ENCODE results near the gene GALNT18.
"Not testable (repeated sequence)": the region's sequence is repeated elsewhere in the genome, so short reads cannot be mapped to it uniquely, and the experiment has no call there.

The GALNT18 gene

DNA sequence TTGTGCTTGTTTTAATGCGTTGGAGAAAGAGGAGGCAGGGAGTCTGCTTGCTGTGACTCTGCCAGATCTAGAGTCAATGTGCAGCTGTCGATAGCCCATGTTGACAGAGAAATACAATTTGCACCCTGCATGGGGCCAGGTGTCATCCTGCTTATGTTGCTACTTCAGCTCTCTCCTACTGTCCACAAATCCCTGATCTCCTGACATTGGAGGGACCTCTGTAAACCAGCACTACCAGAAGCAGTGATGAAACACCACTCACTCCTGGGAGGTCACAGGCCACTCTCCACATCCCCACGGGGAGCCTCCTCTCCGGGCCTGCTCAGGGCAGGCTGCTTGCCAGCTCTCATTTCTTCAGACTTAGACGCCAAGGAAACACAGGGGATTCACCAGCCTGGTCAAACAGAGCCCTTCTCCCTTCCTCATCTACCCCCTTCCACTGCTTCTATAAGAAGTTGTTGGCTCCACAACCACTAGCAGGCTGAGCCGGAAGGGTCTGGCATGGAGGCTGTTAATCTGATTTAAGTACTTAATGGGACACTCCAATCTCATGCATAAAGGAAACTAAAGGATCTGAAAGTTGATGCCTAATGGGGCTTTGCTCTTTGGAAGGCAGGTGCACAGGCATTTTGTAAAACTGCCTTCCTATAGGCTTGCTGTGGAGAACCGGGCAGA is 238.8 kb downstream of the GALNT18 start:
- DNase-seq (ENCODE audit: low read depth), result no peak

DNA sequence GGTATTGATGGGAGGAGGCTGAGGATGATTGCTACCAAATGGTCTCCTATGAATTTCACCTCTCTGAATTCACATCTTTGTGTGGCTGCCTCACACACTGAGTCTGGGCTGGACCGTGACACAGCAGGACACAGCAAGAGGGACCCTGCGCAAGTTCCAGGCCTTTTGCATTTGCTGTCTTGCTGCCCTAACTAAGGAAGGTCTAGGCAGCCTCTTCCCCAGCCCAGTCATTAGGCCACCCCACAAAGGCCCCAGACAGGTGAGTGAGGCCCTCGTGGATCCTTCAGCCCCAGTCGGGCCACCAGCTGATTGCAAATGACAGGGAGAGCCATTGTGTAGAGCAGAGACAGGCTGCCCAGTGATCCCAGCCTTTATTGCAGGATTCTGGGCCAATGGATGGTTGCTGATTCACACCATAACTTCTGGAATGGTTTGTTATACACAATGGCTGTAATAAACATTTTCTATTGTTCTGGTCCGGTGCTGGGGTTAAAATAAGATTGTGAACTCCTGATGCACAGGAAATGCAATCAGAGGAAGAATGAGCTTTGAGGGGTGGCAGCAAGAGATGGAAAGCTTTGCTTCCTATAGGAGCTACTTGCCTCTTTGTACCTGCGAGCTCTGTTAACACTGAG is 240.2 kb downstream of the GALNT18 start:
- DNase-seq (ENCODE audit: low read depth), result no peak

DNA sequence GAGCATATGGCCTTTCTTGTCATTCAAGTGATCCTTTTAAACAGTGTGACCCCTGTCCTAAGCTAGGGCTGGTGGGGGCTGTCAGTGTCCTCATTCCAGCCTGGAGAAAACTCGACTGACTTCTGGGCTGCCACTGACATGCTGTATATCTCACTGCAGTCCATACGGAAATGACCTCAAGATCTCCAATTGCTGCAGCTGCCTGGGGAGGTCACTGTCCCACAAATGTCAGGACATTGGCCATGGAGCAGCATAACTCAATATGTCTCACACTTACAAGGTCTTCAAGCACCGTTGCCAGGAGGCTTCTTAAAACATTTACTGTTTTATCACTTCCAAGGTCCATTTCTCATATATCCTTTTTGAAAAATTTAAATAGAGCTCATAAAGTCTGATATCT is 240.9 kb downstream of the GALNT18 start:
- DNase-seq (ENCODE audit: low read depth), result no peak

DNA sequence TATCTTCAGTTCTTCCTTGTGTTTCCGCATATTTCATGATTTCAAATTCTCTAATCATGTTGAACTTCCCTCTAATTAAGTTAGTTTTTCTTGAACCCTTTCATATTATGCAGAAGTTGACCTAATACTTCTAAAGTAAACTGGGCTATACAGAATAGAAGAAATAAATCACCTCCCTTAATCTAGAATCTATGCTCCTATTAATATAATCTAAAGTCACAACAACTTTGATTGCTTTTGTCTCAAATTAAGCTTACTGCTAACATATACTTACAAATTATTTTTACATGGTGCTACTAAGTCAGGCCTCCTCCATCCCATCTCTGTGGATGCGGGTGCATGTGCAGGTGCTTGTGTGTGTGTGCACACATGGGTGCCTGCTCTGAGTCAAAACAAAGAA is 241.5 kb downstream of the GALNT18 start:
- no peak for DNase-seq (ENCODE audit: low read depth)

DNA sequence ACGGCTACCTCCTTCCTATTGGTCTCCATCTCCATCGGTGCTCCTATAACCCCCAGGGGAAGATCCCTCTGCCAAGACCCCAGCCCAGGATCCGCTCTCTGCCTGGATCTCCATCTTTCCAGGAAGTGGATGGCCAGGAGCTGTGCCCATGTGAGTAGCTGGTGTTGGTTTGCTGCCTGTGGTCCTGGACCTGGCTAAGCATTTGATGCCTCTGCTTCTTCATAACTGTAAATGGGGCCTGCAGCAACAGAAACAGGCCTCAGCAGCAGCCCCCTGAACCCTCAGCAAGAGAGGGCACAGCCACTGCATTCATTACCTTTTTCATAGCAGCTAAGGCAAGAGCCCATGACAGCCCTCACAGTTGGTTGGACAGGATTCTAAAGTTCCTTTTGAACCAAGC is 242.1 kb downstream of the GALNT18 start:
- DNase-seq (ENCODE audit: low read depth), result no peak

DNA sequence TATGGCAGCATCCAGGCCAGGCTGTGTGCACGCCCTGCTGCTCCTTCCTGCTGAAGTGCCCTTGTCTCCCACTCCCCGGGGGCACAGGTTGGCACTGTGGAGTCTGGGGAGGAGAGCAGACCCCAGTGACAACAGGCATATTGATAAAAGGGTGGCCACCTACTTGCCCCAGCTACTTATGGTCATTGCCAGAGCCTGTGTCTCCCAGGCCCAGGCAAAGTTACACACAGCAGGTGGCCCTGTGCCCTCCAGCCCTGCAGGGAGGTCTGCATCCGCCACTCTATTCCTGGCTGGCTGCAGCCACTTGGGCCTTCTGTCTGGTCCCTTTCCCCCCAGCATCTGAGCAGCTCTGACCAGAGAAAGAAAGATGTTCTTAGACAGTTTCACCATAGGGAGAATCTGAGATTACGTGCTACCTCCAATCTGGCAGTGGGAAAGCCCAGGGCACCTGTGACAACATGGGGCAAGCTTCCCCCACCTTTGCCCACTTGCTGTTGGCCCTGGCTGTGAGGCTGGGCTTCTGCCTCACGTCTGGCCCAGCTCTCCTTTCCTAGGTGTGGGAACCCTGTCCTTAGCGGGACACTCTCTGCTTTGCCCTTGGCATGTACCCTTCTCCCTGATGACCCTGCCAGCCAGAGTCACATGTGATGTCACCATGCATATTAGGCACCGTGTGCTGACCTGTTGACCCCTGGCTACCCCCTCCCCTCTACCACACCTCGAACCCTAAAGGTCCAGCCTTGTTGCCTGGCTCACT is 243.4 kb downstream of the GALNT18 start:
- no peak for DNase-seq (ENCODE audit: low read depth)

DNA sequence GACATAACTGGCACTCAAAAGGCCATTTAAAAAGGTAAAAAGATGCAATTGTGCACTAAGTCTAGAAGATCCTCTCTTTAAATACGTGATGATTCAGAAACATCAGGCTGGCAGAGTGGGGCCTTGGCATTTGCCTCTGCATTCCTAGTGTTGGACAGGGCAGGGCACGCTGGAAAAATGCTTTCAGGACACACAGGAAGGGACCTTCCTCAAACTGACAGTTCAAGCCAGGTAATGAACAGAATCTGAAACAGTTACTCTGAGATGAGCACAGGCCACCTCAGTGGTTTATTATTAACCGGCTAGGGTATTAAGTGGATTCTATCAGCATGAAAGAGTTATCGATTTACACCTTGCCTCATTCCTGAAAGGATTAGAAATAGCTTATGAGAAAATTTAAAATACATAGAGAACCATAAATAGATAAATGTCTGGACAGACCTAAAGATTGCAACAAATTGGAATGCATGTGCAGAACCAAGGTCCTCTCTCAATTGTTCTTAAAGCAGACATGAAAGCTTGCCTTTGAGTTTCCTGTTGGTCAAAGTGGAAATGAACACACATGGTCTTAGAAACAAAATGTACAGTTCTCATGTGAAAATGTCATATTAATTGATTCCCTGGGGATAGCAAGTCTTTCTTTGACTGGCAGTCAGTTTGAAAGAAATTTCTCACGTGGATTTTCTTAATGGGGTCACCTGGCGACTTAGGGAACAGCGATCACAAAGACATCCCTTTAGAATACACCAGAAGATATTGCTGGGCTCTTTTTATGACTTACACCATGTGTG is 247.3 kb downstream of the GALNT18 start:
- DNase-seq (ENCODE audit: low read depth), result no peak

DNA sequence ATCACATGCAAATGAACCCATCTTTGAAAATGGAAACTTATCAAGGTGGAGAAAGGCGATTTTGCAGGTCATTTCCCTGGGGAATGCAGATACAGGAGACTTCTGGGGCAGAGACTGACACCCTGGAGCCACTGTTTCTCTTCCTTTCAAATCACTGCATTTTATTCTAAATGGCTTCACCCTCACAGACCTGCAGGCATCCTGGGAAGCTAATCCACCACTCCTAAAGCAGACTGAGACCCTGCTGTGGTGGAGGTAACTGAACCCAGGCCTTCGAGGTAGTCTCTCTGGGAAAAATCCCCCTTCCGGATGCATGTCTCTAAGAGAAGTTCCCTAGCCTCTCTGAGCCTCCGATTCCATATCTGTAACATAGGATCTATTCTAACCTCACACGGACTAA is 247.9 kb downstream of the GALNT18 start:
- no peak for DNase-seq (ENCODE audit: low read depth)

DNA sequence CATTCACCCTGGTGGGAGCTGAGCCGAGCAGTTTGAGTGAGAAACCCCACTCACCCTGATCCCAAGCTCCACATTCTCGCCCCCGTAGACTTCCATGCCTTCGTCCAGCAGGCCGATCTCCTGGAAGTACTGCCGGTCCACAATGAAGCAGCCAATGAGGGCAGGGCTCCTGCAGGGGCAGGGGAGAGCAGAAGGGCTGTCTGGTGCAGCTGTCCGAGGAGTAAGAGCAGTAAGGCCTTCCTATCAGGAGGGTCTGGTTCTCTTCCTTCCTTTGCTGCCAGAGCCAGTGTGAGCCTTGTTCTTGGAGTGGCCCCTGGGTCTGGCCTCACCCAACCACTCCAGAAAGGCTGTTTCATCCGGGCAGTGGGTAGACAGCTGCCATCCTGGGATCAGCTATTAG is 249.3 kb downstream of the GALNT18 start:
- DNase-seq (ENCODE audit: low read depth), result no peak

DNA sequence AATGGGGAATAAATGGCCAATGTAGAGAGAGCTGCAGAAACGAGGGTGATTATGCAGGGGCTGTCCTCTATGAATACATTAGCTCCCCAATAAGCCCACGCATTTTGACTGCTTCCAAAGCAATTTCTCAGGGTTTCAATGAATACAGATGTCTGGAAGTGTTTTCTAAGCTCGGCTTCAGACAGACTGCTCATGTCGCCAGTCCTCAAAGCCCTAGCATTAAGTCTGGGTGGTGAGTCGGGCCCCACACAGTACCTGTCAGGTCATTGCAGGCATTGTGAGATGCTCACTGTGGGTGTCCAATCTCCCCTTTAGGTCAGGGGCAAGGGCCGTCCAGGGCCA is 250.9 kb downstream of the GALNT18 start:
- DNase-seq (ENCODE audit: low read depth), result no peak

DNA sequence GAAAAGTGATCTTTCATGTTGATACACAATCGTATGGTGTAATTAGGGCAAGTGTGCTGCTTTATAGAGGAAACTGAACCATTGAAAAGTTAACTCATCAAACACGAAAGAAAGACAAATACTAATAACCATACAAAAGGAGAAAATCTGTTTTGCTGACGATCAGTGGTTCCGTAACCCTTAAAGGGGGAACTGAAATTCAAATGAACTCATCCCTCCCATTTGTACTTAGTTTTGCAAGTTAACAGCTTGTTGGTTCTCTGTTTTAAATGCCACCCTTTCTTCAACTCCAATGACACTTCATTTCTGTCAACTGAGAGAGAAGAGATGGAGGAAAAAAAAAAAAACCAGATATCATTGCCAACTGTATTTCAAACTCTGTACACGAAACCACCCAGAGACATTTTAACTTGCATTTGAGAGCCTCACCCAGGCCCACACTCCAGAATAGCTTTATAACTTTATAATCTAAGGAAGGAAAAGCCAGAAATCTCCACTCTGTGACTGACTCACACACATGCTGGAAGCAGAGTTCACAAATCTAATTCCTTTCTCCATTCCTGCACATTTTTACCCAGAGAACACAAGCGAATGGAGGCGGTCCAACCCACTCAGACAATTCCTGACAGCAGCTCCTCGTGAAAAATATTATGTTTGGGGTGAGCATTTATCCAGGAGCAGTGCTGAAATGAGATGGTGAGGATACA is 251.4 kb downstream of the GALNT18 start:
- no peak for DNase-seq (ENCODE audit: low read depth)

DNA sequence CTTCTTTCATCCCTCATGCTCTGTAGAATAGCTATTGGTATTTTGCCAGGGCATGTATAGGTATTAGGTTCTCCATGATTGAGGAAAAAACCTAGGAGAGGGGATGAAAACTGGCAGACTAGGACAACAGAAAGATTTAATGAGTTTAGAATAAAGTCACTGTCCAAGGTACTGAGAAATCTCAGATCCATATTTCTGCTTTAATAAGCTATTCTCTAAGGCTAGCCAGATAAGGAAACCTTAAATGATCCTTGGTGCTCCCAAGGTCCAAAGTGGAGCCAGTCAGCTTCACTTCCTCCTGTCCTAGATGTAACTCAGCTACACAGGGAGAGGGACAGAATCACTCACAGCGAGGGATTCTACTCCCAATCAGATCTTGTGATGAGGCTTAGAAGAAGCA is 255.0 kb downstream of the GALNT18 start:
- no peak for DNase-seq (ENCODE audit: low read depth)

DNA sequence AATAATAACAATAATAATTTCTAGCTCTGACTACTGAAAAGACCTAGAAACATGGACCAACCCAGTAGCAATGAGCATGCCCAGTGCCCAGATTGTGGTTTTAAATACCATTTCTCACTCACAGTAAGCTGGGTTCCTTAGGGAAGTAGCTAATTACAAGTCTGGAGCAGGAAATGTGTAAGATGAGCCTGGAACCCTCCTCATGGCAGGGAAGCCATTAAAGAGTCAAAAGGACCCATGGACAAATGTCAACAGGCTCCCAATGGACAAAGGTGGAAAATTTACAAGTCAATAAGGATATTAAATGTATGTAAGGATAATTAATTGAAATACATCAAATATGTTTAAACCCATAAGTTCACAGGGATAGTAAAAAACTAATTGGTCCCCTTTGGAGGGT is 258.1 kb downstream of the GALNT18 start:
- DNase-seq (ENCODE audit: low read depth), result no peak

DNA sequence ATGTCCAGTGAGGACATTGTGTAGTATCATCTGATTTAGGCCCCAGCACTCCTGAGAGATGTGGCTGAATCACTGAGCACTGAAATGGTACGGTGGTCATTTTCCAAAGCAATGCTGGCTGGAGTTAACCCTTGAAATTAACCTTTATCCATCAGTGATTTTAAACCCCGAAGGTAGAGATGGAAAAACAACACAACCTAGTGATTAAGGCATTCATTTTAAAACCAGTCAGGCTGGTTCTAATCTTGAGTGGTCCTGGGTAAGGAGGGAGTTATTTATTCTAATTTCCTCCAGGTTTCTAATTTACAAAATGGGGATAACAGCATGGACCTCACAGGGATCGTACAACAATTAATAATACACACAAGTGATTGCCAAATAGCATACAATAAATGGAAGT is 262.2 kb downstream of the GALNT18 start:
- DNase-seq (ENCODE audit: low read depth), result no peak

DNA sequence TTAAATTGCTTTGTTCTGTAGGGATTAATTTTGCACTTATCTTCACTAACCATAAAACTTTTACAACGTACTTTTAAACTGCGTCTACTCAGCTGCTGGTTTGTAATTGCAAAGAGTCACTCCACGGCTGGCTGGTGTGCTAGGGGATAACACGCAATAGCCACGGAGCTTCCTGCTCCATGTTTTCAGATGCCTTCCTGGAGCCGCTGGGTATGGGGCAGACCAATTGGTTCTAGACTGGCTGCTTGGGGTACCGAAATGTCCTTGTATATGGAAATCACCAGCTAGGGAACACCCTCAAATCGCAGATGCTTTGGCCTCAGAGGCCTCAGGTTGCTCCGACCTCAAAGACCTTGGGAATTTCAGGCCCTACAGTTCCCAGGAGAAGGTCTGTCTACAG is 265.0 kb downstream of the GALNT18 start:
- no peak for DNase-seq (ENCODE audit: low read depth)

DNA sequence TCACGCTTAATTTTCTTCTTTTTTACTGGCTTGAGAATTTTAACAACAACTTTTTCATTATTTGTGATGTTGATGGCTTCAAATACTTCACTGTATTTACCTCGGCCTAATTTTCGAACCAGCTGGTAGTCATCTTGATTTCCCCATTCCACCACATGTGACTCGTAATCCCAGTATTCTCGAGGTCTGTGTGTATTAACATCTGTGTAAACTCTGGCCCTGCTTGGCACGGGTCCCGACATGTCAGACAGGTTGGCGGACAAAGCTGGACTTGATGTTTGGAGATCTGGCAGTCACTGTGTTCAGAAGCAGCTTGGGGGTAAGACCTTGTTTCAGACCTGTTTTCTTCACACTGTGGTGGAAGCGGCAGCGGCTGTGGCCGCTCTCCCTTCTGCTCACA is 268.9 kb downstream of the GALNT18 start, which contains the start of gene CSNK2A3:
CSNK2A3 (minus strand) TSS at position 373 of the 400 bp plus-strand sequence; CDS start at position 242, 131 bp downstream.
- not testable (repeated sequence) for DNase-seq (ENCODE audit: low read depth)

DNA sequence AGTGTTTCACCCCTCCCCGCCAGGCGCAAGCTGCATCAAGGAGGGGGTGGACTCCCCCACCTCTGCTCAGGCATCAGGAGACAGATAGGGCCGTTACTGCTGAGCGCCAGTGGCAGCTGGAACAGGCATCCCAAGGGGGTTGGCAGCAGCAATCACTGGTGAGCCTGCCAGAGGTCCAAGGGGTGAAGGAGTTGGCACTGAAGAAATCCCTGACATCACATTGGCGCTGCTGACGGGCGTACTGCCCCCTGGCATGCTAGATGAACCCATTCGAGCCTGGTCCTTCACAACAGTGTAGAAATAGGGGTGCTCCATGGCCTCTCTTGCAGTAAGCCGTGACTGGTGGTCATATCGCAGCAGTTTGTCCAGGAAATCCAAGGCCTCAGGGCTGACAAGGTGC is 270.0 kb downstream of the GALNT18 start:
- DNase-seq (ENCODE audit: low read depth), result not testable (repeated sequence)

DNA sequence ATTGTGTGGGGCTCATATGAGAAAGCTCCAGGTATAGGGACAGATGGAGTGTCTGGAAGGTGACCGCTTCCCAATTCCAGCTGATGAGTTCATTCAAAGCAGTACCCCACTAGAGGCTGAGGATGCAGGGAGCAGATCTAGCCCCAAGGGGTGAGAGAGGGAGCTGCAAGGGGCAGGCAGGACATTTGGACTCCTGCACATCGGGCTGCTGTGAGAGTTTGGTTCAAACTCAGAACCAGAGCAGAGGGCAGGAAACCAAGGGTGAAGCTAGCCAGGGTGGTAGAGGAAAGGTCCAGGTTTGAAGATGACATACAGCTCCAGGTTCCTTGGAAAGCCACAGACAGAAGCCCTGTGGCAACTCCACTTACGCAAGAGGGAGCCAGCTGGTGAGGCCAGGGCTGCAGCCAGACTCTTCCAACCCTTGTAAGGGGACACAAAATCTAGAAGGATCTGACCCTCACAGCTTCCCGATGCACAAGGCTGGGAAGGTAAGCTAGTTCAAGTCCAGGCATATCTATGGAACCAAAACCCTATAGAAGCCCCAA is 270.7 kb downstream of the GALNT18 start:
- DNase-seq (ENCODE audit: low read depth), result no peak

DNA sequence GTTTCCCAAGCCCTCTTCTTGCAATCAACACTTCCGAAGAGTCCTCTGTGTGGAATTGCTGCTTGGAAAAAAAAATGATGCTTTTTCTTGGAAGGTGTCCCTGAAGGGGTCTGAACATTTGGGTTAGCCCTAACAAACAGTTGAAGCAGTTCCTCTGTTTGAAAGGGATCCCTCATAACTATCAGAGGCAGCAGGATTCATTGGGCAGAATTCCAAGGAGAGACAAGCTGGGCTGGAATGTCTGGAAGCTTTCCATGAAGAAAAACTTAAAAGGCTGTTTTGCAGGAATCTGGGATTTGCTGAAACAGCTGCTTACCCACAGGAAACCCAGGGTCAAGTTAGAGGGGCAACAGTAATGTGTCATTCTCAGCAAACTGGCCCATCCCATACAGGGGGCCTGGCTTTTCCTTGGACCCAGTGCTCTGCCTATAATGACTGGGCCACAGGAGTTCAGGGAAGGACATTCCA is 271.9 kb downstream of the GALNT18 start:
- peak; percentile 89 for DNase-seq (ENCODE audit: low read depth)

DNA sequence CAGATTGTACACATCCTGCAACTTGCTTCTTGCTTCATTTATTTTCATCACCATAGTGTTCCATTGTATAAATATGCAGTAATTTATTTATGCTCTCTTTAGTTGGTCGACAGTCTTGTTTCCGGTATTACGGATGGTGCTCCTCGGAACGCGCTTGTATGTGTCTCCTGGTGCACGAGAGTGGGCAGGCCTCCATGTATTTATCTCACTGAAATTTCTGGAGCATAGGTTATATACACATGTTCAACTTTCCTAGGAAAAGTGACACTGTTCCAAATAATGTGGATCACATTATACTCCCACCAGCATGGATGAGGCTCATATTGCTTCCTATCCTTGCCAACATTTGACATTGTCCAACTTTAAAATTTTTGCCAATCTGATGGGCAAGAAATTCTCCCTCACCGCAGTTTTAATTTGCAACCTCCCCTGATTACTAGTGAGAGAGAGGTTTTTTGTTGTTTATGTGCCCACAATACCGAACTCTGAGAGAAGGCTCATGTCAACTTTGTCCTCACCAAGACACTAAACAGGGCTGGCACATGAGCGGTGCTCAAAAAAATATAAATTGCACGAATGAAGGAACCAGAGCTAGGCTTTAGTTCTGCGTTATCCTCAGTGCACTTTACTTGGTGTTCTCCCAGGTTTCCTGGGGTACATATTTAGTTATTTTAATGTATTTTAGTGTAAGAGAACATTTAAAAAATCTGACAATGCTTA is 272.5 kb downstream of the GALNT18 start:
- DNase-seq (ENCODE audit: low read depth), result no peak

DNA sequence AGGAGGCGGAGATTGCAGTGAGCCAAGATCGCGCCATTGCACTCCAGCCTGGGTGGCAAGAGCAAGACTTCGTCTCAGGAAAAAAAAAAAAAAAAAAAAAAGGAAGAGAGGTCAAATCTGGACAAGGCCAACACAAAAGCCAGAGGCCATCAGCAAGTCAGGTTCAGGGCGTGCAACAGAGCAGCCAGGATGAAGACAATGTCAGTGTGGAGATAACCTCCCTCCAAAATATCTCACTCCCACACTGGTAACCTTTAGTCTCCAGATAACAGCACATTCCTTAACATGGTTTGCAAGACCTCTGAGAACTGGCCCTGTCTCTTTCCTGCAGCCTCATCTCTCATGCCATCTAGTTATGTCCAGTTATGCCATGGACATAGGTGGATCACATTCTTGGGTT is 273.5 kb downstream of the GALNT18 start:
- DNase-seq (ENCODE audit: low read depth), result no peak
